Activated CD4-positive, alpha-beta T cell treated with anti-CD3 and anti-CD28 coated beads, Interleukin-2, amount 50 U/mL, for 16 hours (primary cell): ENCODE results near the gene ZNF90.
"Not testable (repeated sequence)": the region's sequence is repeated elsewhere in the genome, so short reads cannot be mapped to it uniquely, and the experiment has no call there.

Source experiments
- DNase-seq: peaks from one replicate; pipeline ENCODE4 v3.0.0-alpha.2; 2020

Gene ZNF90

DNA sequence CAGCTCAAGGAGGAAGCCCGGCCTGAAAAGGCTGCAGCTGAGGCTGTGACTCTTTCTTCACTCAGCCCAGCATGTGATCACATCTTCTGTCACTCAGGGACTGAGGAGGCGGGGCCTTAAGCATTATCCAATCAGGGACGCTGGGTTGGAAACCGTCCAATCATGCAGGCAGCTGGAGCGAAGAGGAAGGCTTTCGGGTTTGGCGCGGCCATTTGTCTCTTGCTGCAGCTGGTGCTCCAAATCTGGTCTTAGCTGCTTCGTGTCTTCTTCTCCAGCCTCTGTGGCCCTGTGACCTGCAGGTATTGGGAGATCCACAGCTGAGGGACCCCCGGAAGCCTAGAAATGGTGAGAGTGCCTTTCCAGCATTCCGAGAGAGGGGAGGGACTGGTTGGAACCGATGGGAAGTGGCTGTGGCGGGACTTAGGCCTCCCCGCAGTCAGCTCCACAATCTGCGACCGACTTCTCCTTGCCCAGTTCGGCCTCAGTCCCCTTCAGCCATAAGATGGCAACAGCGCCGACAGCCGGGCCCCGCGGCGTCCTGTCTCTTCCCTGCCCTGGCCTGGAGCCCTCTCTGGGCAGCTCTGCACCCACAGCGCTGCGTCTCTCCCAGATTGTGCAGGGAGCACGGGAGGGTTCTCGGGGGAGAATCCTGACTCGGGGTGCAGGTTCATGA is at the start of gene ZNF90:
Gene ZNF90 (plus strand): TSS at position 210 of the 673 bp plus-strand sequence. CDS start 133 bp downstream, at position 343.
- peak; percentile 92 for DNase-seq

DNA sequence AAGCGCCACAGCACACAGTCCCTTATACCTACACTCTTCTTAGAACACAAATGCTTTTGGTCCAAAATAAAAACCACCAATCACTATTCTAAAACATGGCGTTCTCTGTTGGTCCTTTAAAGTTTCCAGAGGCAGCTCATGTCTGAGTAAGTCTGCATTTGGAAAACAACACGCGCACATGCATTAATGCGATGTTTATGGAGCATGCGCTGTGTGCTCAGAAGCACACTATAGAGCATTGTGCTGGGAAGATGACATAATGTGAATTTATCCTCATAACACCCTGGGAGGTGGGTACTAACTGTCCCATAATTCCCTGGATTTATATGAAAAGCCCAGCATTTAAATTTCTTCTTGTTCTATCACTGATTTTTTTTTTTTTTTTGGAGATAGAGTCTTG is 49.2 kb upstream of the ZNF90 start:
- no peak for DNase-seq

DNA sequence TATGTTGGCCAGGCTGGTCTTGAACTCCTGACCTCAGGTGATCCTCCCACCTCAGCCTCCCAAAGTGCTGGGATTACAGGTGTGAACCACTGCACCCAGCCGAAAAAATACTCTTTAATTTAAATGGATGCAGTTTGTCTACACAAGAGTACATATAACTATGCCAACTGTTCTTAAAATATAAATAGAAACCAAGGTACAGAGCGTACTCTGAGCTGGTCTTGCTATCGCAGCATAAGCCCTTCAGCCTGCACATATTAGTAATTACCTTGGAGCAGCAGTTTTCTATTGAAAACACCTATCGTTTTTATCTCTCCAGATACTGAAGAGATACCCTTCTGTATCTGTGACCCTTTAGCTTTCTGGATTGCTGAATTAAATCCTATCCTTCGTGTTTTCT is 41.9 kb upstream of the ZNF90 start:
- no peak for DNase-seq

DNA sequence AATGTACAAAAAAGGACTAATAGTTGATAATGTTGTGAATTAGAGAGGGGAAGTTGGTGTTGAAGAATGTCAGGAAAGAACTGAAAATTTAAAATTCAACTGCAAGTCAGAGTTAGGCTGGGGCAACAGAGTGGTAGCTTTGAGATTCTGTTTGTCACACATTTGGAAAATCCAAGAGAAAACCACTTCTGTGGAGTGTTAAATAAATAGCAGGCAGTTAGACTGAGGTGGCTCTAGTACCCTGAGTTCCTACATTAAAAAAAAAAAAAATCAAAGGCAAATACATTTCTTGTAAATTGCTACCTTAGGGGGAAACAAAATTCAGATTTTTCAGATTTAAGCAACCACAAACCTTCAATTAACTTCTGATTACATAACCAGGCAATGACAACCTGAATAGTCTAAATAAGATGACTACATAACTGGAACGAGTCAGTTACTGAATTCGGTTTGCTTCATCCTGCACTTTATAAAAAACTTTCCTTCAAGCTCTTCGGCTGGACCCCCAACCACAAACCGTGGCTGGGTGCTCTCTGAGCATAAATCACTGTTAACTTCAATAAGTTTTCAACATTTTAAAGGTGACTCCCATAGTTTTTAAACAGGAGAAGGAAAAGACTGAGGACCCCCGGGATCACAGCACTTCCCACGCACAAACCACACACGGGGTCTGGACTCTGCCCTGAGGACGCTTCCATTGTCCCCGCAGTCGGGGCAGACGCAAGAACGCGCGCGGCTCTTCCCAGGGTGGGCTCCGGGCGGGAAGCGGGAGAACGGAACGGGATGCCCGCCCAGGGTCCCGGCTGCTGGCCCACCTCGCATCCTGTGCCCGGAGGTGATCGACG is 39.2 kb upstream of the ZNF90 start:
- DNase-seq, result no peak

DNA sequence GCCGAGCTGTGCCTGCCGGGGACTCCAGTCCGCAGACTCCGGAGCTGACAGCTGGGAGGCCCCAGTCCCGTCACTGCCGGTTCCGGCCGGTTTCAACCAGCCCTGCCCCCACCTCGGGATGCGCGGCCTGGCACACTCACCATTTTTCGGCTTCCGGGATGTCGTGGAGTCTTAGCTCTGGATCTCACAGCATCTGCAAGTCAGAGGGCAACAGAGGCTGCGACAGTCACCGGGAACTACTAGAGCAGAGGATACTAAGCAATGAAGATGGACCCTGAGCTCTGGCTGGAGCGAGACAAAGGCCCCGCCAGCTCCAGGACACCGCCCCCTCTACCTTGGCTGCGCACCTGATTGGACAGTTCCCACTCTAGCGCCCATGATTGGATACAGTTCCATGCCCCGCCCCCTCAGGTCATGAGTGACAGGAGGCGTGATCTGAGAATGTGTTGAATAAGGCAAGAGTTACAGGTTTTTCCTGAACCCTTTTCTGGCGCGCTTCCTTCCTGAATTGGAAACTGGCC is 38.5 kb upstream of the ZNF90 start, which contains the start of gene ZNF682:
Gene ZNF682 (minus strand): TSS at position 303 of the 521 bp plus-strand sequence. CDS start 160 bp downstream, at position 143.
- peak; percentile 89 for DNase-seq

DNA sequence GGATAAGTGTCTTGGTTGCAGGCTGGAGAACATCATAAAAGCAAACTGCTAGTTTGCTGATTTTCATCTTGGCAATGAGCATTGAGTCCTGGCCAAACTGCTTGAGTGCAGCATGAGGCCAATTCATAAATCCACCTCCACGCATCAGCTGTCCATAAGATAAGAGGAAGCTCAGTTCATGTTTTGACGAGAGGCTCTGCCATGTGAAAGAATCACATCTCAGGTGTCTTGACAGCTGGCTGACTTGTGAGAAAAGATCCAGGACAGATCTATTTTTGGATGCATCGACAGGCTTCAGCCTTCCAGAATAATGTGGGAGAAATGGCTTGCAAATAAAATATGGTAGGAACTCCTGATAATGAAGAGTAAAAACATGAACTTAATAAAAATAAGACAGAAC is 33.1 kb upstream of the ZNF90 start:
- DNase-seq, result no peak

DNA sequence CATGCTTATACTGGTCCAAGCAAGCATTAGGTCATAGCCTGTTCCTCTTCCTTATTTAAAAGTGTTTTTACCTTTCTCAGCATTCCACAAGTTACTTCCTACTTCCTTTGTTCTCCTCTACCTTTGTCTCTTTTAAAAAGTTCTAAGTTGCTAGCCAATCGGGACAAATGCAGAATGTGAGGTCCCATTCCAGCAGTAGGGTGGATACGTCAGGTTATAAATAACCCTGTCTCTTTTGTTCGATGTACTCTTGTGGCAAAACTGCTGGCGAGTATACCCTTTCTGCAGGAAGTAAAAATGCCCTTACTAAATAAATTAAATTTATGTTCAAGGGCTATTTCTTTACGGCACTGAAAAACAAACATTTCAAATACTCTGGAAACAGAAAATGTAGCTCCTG is 32.1 kb upstream of the ZNF90 start:
- not testable (repeated sequence) for DNase-seq

DNA sequence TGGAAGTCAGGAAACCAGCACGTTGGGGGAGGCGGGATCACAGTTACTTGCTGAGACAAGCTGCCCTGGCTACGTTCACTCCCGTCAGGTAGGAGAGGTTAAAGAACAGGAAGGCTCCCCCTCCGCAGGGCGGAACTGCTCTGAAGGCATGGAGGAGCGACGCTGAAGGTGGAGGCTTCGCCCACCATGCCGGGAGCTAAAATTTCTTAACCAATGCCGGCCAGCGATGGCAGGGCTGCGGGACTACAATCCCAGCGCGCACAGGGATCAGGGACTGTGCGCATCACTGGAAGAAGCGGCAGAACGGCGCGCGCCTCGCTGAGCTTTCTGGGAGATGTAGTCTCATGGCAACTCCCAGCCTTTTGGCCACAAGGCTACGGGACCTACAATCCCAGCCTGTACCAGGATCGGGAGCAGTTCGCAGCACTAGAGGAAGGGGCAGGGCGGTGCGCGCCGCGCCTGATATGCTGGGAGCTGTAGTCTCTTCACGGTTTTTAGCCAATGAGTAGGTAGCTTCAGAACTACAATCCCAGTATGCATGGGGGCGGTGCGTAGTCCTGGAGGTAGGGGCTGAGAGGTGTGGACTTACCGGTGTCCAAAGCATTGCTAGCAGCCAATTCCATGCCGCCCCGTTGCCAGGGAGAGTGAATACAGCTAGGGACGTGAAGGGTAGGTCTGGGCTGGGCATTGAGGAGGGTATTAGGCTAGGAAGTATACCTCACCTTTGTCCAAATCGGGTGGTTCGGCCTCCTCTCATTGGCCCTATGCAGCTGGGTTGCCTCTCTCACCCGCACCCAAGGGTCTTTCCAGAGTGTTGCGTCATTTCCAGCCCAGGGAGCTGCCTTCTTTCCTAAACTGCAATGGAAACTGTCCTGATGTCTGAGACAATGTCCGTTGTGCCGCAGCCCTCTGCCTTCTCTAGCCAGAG is 25.7 kb upstream of the ZNF90 start:
- peak; percentile 65 for DNase-seq

DNA sequence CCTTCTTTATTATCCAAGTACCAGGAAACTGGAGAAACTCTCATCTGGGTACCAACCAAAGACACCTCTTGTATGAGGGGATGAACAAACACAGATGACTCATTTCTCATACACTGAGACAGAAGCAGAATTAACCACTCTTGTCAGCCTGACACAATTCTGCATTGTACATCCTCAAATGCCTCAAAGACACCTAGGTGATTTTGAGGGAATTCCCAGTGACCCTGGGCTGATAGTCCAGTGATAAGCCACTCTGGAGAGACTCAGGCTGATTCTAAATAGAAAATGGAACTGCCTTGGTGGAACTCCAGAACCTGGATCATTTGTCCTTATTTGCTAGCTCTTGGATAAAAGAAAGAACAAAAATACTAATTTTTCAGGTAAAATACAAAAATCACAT is 19.1 kb upstream of the ZNF90 start:
- DNase-seq, result not testable (repeated sequence)

DNA sequence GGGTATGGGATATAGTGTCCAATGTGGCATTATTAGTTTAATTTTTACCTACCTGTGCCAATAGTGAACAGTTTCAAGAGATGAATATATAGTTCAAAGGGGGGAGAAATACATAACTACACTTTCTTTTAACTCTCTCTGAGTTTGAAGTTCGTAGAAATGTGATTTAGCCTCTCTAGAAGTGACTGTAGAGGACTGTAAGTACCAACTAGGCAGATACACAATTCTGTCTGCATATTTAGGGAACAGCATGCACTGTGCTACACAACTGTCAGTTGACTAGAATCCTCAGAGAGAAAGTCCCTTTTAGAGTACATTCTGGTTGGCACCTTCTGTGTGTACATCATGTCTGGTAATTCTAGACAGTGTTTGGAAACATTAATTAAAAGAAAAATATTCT is 17.5 kb upstream of the ZNF90 start:
- no peak for DNase-seq

DNA sequence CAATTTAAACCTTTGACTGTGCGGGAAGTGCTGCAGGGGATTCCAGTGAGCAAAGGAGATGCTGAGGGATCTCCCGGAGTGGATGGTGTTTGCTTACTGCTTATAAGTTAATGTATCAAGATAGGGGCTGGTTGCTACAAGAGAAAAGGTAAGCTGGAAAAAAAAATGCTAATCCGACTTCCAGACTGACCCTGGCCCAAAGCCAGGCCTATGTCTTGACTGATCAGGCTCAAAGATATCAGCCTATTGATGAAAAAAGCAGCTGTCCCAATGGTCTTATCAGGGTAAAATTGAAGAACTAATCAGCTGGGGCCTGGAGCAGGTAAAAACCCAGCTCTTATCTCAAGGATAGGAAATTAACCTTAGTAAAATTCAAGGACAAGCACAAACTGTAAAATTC is 10.9 kb upstream of the ZNF90 start:
- no peak for DNase-seq

DNA sequence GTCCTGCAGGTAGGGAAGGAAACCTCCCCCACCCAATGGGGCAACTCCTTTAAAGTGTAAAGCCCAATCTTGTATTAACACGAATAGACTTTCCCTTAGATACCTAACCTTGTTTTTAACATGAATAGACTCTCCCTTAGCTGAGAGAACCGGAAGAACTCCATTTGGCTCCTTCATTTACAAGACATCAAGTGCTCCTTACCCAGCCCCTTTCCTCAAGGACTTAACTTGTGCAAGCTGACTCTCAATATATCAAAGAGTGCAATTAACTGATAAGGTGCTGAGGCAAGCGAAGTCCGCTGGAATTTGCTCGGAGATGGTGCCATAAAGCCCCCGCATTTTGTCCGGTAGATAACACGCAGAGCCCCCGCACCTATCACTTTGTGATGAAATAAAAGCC is 9.9 kb upstream of the ZNF90 start:
- DNase-seq, result no peak

DNA sequence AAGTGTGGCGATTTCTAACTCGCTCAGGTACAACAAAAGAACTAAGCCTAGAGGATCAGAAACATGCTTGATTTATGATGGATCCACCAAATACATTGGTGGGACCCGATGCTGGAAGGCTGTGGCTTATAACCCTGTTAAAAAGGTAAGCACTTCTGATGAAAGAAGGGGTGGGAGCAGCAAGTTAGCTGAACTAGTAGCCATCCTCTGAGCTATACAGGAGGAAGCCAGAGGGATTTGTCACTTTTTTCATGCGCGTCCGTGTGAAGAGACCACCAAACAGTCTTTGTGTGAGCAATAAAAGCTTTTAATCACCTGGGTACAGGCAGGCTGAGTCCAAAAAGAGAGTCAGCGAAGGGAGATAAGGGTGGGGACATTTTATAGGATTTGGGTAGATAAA is 9.2 kb upstream of the ZNF90 start:
- DNase-seq, result not testable (repeated sequence)

DNA sequence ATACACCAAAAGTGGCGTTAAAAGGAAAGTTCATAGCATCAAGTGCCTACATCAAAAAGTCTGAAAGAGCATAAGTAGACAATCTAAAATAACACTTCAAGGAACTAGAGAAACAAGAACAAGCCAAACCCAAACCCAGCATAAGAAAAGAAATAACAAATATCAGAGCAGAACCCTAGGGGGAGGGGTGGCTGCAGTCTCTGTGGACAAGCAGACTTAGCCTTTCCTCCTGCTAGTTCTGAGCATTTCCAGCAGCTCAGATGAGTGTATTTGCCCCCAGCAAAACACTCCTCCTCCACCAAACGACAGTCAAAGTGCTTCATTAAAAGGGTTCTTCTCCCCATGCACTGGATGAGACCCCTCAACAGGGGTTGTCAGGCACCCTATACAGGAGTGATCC is 7.1 kb upstream of the ZNF90 start:
- DNase-seq, result no peak

DNA sequence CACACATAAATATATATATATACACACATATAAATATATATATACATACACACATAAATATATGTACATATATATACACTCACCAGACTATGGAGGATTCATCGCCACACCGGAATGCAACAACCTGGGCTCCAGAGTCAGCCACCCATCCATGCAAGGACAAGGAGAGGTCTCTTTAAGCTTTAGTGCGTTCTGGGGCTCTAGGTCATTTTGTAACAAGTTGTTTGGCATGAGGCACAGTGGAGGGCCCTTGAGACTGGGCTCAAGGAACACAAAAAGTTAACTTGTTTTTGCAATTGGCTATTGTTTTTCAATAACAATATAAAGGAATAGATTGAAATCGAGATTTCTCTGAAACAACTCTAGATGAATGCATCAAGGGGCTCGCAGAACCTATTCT is 4.9 kb upstream of the ZNF90 start:
- DNase-seq, result no peak

DNA sequence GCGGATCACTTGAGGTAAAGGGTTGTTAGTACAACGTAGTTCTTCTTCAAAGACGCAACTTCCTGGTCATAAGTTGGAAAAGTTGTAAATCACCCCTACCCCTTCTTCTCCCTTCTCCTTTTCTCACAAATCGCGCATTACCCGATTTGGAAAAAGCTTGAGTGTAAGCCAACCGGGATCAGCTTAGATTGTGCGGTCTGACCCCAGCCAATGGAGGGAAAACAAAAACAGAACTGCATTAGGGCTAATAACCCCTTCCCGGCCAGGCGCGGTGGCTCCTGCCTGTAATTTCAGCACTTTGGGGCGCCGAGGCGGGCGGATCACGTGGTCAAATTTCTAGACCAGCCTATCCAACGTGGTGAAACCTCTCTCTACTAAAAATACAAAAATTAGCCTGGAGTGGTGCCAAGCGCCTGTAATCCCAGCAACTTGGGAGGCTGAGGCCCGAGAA is 806 bp downstream of the ZNF90 start:
- DNase-seq, result peak; percentile 22

DNA sequence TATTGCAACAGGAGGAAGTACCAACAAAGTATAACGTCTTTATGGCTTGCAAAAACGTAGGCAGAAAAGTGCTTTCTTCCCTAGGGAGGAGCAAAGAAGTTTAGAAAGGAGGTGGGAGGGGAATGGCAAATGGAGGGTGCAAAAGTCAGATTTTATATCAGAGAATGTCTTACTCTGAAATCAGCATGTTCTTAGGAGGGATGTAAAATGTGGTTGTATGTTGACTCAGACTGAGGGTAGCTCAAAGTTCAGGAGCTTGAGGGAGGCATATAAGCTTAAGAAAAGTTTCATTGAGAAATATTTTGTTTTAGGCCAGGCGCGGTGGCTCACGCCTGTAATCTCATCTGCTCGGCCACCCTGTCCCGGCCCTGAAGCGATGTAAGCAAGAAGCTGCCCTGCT is 1.7 kb downstream of the ZNF90 start:
- no peak for DNase-seq

DNA sequence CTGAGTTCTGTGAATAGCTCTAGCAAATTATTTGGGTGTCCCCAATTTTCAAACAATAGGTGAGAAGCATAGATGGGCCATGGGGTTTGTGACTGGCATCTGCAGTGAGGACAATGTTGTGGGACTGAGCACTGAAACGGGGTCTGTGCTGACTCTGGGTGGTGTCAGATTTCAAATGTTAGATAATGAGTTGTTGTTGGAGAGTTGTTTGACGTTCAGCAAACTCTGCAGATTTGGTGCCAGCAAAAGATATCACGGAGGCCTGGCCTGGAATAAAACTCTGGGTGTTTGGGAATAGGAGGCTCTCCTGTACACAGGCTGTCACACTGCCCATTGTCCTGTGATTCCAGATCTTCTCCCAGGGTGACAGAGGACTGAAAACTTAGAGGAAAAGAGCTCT is 2.9 kb downstream of the ZNF90 start:
- DNase-seq, result no peak

DNA sequence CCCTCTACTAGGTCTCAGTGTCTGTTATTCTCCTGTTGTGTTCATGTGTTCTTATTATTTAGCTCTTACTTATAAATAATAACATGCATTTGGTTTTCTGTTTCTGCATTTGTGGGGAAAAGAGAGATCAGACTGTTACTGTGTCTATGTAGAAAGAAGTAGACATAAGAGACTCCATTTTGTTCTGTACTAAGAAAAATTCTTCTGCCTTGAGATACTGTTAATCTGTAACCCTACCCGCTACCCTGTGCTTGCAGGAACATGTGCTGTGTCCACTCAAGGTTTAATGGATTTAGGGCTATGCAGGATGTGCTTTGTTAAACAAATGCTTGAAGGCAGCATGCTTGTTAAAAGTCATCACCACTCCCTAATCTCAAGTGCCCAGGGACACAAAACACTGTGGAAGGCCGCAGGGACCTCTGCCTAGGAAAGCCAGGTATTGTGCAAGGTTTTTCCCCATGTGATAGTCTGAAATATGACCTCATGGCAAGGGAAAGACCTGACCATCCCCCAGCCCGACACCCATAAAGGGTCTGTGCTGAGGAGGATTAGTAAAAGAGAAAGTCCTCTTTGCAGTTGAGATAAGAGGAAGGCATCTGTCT is 4.5 kb downstream of the ZNF90 start:
- not testable (repeated sequence) for DNase-seq

DNA sequence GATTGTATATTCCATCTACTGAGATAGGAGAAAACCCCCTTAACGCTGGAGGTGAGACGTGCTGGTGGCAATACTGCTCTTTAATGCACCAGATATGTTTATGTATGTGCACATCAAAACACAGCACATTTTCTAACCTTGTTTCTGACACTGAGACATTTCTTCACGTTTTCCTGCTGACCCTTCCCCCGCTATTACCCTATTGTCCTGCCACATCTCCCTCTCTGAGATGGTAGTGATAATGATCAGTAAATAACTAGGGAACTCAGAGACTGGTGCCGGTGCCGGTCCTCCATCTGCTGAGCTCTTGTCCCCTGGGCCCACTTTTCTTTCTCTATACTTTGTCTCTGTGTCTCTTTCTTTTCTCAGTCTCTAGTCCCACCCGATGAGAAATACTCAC is 5.1 kb downstream of the ZNF90 start:
- not testable (repeated sequence) for DNase-seq

DNA sequence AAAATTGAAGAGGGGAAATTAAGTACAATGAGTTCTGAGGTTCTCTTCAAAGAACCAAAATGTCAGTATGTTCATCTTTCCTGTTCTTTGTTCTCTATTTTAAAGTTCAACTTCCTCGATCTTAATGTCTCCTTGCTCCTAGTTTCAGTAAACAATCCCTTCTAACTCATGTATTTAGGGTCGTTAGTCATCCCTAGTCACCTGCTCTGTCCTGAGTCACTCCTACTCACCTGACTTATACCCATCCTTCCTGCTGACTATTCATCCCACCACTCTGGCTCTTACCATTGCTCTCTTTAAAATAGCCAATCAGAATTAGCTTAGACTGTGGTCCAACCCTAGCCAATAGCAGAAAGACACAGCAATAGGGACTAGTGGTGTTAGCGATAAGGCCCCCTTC is 24.3 kb downstream of the ZNF90 start:
- no peak for DNase-seq

DNA sequence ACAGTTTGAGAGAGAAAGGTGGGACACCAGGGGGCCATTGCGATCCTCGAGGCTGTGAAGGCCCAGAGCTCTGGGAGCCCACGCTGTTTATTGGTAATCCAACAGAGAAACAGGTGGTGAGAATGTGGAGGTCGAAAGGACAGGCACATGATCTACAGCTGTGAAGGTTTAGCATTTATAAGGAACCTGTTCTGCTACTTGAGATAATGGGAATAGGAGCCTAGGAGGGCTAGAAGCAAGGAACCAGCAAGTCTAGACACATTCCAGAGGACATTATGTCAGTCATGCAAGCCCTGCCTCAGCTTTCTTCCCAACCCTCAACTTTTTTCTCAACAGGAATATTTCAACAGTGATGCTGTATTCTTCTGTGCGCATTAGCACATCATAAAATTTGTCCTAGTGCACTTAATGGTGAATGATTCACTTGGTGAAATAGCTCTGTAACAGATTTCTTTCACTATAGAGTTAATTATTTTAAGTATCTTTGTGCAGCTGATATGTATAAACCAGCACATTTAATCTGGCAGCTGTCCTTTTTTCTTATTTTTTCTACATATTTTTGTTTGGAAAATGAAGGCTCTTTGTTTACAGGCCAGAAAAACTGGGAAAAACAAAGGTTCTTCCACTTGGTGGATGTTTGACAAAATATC is 25.4 kb downstream of the ZNF90 start:
- no peak for DNase-seq
